ENCODE results near the gene CTNS.

CTNS gene

DNA sequence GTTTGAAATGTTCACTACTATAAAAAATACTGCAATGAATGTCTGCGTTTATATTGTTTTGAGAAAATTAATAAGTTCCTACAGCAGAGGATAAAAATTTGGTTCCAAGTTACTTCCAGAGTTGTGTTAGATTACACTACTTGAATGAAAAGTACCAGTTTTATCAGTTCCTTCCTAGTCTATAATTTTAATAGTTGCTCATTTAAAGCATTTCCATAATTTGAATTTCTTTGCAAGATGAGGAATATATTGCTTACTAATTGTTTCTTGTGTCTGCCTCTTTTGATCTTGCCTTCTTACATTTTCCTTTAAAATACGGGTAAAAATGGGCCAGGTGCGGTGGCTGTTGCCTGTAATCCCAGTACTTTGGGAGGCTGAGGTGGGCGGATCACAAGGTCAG, 36.0 kb downstream of the CTNS start:
- H3K4me3 ChIP-seq (replicated peaks; ENCODE audit: low read depth, low read length): no peak overlapping the region
- no peak for DNase-seq (ENCODE audit: low read depth)
- TF ChIP-seq, protein P1, sequence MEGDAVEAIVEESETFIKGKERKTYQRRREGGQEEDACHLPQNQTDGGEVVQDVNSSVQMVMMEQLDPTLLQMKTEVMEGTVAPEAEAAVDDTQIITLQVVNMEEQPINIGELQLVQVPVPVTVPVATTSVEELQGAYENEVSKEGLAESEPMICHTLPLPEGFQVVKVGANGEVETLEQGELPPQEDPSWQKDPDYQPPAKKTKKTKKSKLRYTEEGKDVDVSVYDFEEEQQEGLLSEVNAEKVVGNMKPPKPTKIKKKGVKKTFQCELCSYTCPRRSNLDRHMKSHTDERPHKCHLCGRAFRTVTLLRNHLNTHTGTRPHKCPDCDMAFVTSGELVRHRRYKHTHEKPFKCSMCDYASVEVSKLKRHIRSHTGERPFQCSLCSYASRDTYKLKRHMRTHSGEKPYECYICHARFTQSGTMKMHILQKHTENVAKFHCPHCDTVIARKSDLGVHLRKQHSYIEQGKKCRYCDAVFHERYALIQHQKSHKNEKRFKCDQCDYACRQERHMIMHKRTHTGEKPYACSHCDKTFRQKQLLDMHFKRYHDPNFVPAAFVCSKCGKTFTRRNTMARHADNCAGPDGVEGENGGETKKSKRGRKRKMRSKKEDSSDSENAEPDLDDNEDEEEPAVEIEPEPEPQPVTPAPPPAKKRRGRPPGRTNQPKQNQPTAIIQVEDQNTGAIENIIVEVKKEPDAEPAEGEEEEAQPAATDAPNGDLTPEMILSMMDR (IDR thresholded peaks at IDR 0.05; ENCODE audit: low read length, missing control alignments): no peak

GRCh38 chr17:3675886-3676285, 39.3 kb downstream of the CTNS start:
- H3K4me3 ChIP-seq (replicated peaks; ENCODE audit: low read depth, low read length): no peak overlapping the region
- TF ChIP-seq, protein P1 (IDR thresholded peaks at IDR 0.05; ENCODE audit: low read length, missing control alignments): no peak
- no peak for DNase-seq (ENCODE audit: low read depth)

DNA sequence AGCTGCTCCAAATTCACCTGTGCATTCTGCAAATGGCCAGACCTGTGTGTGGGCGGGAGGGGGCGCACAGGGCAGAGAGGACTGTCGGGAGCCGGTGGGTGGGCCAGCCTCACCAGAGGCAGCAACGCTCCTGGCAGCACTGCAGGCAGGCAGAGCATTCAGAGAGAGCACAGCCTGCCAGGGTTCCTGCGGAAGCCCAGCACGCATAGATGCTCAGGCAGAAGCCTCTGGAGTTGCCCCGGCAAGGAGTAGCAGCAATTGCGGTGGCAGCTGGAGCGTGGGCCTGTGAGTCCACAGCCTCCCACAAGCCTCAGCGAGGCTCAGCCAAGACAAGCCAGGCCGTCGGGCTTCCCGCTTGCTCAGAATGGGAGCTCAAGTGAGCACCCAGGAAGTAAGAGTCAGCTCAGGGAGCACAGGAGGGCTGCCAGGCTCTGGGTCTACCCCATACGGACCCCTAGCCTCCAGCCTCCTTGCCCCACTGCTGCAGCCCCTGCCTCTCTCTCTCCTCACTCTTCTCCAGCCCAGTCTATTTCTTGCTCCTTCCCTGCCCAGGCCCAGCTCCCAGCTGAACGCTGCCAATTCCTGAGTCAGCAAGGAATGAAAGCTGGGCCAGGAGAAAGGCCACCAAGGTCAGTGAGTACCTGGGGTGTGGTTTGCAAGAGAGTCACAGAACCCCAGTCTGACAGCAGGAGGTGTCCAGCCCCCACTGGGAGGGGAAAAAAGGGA, 41.7 kb downstream of the CTNS start:
- DNase-seq (ENCODE audit: low read depth): no peak
- no peak overlapping the region for H3K4me3 ChIP-seq (replicated peaks; ENCODE audit: low read depth, low read length)
- TF ChIP-seq, protein P1 (IDR thresholded peaks at IDR 0.05; ENCODE audit: low read length, missing control alignments): no peak

GRCh38 chr17:3678821-3679530, 42.4 kb downstream of the CTNS start:
- DNase-seq (ENCODE audit: low read depth): no peak
- TF ChIP-seq, protein P1 (IDR thresholded peaks at IDR 0.05; ENCODE audit: low read length, missing control alignments): no peak

DNA sequence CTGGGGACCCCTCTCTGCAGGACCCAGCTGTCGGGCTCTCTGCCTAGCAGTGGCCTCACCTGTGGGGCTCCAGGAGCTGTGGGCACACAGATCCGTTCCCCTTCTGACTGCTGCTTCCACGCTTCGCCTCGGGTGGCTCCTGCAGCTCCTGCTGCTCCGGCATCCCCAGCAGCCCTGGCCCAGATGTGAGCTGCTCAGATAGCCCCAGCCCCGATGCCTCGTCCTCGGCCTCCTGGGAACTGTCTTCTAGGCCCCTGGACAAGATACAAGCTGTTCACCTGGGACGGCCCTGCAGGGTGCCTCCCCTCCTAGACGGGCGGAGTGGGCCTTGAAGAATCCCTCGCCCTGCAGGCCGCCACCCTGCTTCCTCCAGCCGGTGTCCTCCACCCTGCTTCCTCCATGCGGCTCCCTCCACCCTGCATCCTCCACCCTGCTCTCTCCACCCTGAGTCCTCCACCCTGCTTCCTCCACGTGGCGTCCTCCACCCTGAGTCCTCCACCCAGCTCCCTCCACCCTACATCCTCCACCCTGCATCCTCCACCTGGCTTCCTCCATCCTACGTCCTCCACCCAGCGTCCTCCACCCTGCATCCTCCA, 43.1 kb downstream of the CTNS start:
- no peak overlapping the region for H3K4me3 ChIP-seq (replicated peaks; ENCODE audit: low read depth, low read length)
- TF ChIP-seq, protein P1 (IDR thresholded peaks at IDR 0.05; ENCODE audit: low read length, missing control alignments): no peak
- no peak for DNase-seq (ENCODE audit: low read depth)

More at GRCh38 chr17:3678821-3679530, 42.4 kb downstream of the CTNS start:
- H3K4me3 ChIP-seq (replicated peaks; ENCODE audit: low read depth, low read length): no peak overlapping the region

GRCh38 chr17:3681057-3681456, 44.5 kb downstream of the CTNS start:
- H3K4me3 ChIP-seq (replicated peaks; ENCODE audit: low read depth, low read length): no peak overlapping the region
- TF ChIP-seq, protein P1 (IDR thresholded peaks at IDR 0.05; ENCODE audit: low read length, missing control alignments): no peak
- DNase-seq (ENCODE audit: low read depth): no peak
